IMR-90 (cell line): ENCODE data around the gene ARVCF. TPM values are rescaled to one million over a fixed set of nuclear protein-coding genes. Genes with fewer than 3 reads are reported as not detected.

Experiments
- ATAC-seq: fragments of 200-7000 bp; cut with Tn5 transposase; 2 replicates; pipeline ENCODE4 v1.9.1; 2020; ENCODE audit warnings: low read depth, mild to moderate bottlenecking, moderate library complexity
- BruUV-seq: library from RNA; stranded (reverse); fragments of 400-500 nt; replicated peaks from 2 replicates; lab custom pipeline; 2021; lab: Mats Ljungman, UMichigan
- CTCF ChIA-PET: fragments of 300-600 bp; formaldehyde crosslinking; extraction: SDS; loops from one replicate; lab custom pipeline; 2021; ENCODE audit warnings: antibody characterized with exemption; lab: Yijun Ruan, JAX
- POLR2A ChIA-PET: fragments of 300-600 bp; sonication (Branson Sonifier 250); formaldehyde crosslinking; loops from one replicate; lab custom pipeline; 2022; ENCODE audit warnings: antibody characterized with exemption; ENCODE audit not compliant: unreplicated experiment; lab: Charles Lee
- DNase-seq: peaks from one replicate; pipeline ENCODE4 v3.0.0; 2013
- H2AFZ ChIP-seq: replicated peaks from 2 replicates; pipeline ENCODE3; 2013; ENCODE audit warnings: low read length, mild to moderate bottlenecking; ENCODE audit not compliant: poor library complexity
- H2AK5ac ChIP-seq: 2 replicates; pipeline ENCODE4 v1.6.1; 2013; ENCODE audit warnings: low read depth, low read length, inconsistent platforms
- H2AK9ac ChIP-seq: replicated peaks from 2 replicates; pipeline ENCODE3; 2013; ENCODE audit warnings: mild to moderate bottlenecking, low read depth, low read length, moderate library complexity; ENCODE audit not compliant: poor library complexity
- H2BK120ac ChIP-seq: 2 replicates; pipeline ENCODE4 v1.6.1; 2013; ENCODE audit warnings: low read depth, low read length, inconsistent platforms
- H2BK15ac ChIP-seq: 3 replicates; pipeline ENCODE4 v1.6.1; 2013; ENCODE audit warnings: low read depth, low read length, inconsistent platforms
- H2BK20ac ChIP-seq: 2 replicates; pipeline ENCODE4 v1.6.1; 2013; ENCODE audit warnings: low read depth, mild to moderate bottlenecking, inconsistent platforms, low read length, moderate library complexity
- H2BK5ac ChIP-seq: 2 replicates; pipeline ENCODE4 v1.6.1; 2013; ENCODE audit warnings: mild to moderate bottlenecking, low read depth, low read length, inconsistent platforms; ENCODE audit not compliant: poor library complexity, severe bottlenecking
- H3K14ac ChIP-seq: replicated peaks from 2 replicates; pipeline ENCODE4 v1.6.1; 2013; ENCODE audit warnings: low read depth, low read length, inconsistent platforms
- H3K18ac ChIP-seq: 2 replicates; pipeline ENCODE4 v1.6.1; 2013; ENCODE audit warnings: low read depth, low read length, control low read depth
- H3K23ac ChIP-seq: 2 replicates; pipeline ENCODE4 v1.6.1; 2013; ENCODE audit warnings: low read depth, low read length, inconsistent platforms
- H3K27ac ChIP-seq: 2 replicates; pipeline ENCODE4 v1.5.1; 2013; ENCODE audit warnings: mild to moderate bottlenecking, control low read depth, low read length; ENCODE audit not compliant: insufficient read depth
- H3K27me3 ChIP-seq: 2 replicates; pipeline ENCODE4 v1.6.1; 2013; ENCODE audit warnings: low read length; ENCODE audit not compliant: control insufficient read depth, insufficient read depth
- H3K36me3 ChIP-seq: 2 replicates; pipeline ENCODE4 v1.6.1; 2013; ENCODE audit warnings: low read length, mixed read lengths; ENCODE audit not compliant: control insufficient read depth, insufficient read depth
- H3K4ac ChIP-seq: 2 replicates; pipeline ENCODE4 v1.6.1; 2013; ENCODE audit warnings: low read depth, low read length, inconsistent platforms
- H3K4me1 ChIP-seq: 2 replicates; pipeline ENCODE4 v1.6.1; 2013; ENCODE audit warnings: low read length, mixed read lengths; ENCODE audit not compliant: control insufficient read depth, insufficient read depth
- H3K4me2 ChIP-seq: 2 replicates; pipeline ENCODE4 v1.6.1; 2013; ENCODE audit warnings: low read depth, mild to moderate bottlenecking, control low read depth, low read length, moderate library complexity
- H3K4me3 ChIP-seq: 2 replicates; pipeline ENCODE4 v1.5.1; 2013; ENCODE audit warnings: low read depth, mild to moderate bottlenecking, control low read depth, low read length, moderate library complexity; ENCODE audit not compliant: insufficient read depth
- H3K56ac ChIP-seq: 2 replicates; pipeline ENCODE4 v1.6.1; 2013; ENCODE audit warnings: low read length, inconsistent platforms; ENCODE audit not compliant: insufficient read depth; ENCODE audit errors: extremely low read depth
- H3K79me1 ChIP-seq, 2 experiments: 2 replicates each; pipeline ENCODE4 v1.6.1; 2013; ENCODE audit warnings: low read length in 2 of 2, inconsistent platforms in 1 of 2, low read depth in 1 of 2
- H3K9ac ChIP-seq: 2 replicates; pipeline ENCODE4 v1.6.1; 2013; ENCODE audit warnings: low read depth, low read length, control low read depth
- H3K9me1 ChIP-seq: 2 replicates; pipeline ENCODE4 v1.6.1; 2013; ENCODE audit warnings: low read length, inconsistent platforms; ENCODE audit not compliant: insufficient read depth
- H3K9me3 ChIP-seq: 2 replicates; pipeline ENCODE4 v1.6.1; 2013; ENCODE audit warnings: low read length; ENCODE audit not compliant: control insufficient read depth, insufficient read depth
- H4K20me1 ChIP-seq: 2 replicates; pipeline ENCODE4 v1.6.1; 2013; ENCODE audit warnings: low read length, inconsistent platforms; ENCODE audit not compliant: insufficient read depth
- H4K5ac ChIP-seq: 2 replicates; pipeline ENCODE4 v1.6.1; 2013; ENCODE audit warnings: mild to moderate bottlenecking, low read depth, low read length, control low read depth
- H4K8ac ChIP-seq, 2 experiments: 2 replicates each; pipeline ENCODE4 v1.6.1; 2013; ENCODE audit warnings: low read depth in 2 of 2, low read length in 2 of 2, control low read depth in 1 of 2, inconsistent platforms in 1 of 2
- H4K91ac ChIP-seq: 2 replicates; pipeline ENCODE4 v1.6.1; 2013; ENCODE audit warnings: low read depth, low read length, inconsistent platforms; ENCODE audit not compliant: insufficient read depth
- CHD1 ChIP-seq: IDR thresholded peaks from 2 replicates; pipeline ENCODE4 v1.6.1; 2012; ENCODE audit warnings: low read depth, low read length, improper control_type of control experiment
- FOS ChIP-seq: fragments of 150-350 bp; IDR thresholded peaks from 2 replicates; pipeline ENCODE4 v1.6.1; 2016; ENCODE audit warnings: low read depth, low read length
- MAFK ChIP-seq: IDR thresholded peaks from 2 replicates; pipeline ENCODE4 v1.6.1; 2012; ENCODE audit warnings: low read depth, low read length, improper control_type of control experiment
- MAZ ChIP-seq: IDR thresholded peaks from 2 replicates; pipeline ENCODE4 v1.6.1; 2012; ENCODE audit warnings: low read depth, mild to moderate bottlenecking, low read length, improper control_type of control experiment, moderate library complexity, borderline replicate concordance
- NFE2L2 ChIP-seq: fragments of 150-350 bp; IDR thresholded peaks from 2 replicates; pipeline ENCODE4 v1.6.1; 2016; ENCODE audit warnings: low read depth, mild to moderate bottlenecking, low read length
- POLR2A ChIP-seq: IDR thresholded peaks from 2 replicates; pipeline ENCODE4 v1.6.1; 2012; ENCODE audit warnings: mild to moderate bottlenecking, low read depth, low read length
- RFX5 ChIP-seq: IDR thresholded peaks from 2 replicates; pipeline ENCODE4 v1.8.0; 2012; ENCODE audit warnings: low read depth, mild to moderate bottlenecking, low read length, moderate library complexity
- WGBS, 2 experiments: methylation state at CpG; one replicate each; pipeline versions ENCODE4 v1.1.5 to v1.1.7; 2013; ENCODE audit warnings: missing lambda C conversion rate in 2 of 2; ENCODE audit not compliant: insufficient read length in 1 of 2; ENCODE audit errors: extremely low coverage in 2 of 2; 5-methylcytosine and 5-hydroxymethylcytosine counted together
- dilution Hi-C: fragments of 300-500 bp; cut with HindIII; formaldehyde crosslinking; loops from one replicate; pipeline ENCODE4 v1.14.3; 2018; ENCODE audit warnings: low sequenced_read_pairs; ENCODE audit not compliant: unreplicated experiment
- in situ Hi-C: fragments of 300-500 bp; cut with MboI; formaldehyde crosslinking; loops from 3 replicates; pipeline ENCODE4 v1.14.3; 2019; ENCODE audit warnings: low sequenced_read_pairs, inconsistent platforms, mixed read lengths
- intact Hi-C: fragments of 100-400 bp; cut with micrococcal nuclease; formaldehyde crosslinking; loops from 2 replicates; pipeline ENCODE4 v1.10.0; 2022
- polyA plus RNA-seq, 3 experiments: library from polyadenylated mRNA; depleted of rRNA; stranded (reverse); fragments of >200 nt; gene quantifications; 2 replicates each; pipeline ENCODE4 v1.2.3, GENCODE V29; 2012; ENCODE audit warnings: low replicate concordance in 1 of 3
- total RNA-seq: library from RNA; depleted of rRNA; stranded (reverse); fragments of >200 nt; gene quantifications from 2 replicates; pipeline ENCODE4 v1.2.3, GENCODE V29; 2012
- TF ChIP-seq, protein P1 (sequence below): conservative IDR thresholded peaks from 2 replicates; pipeline ENCODE4 v1.5.1; 2012; ENCODE audit warnings: mild to moderate bottlenecking, low read depth, low read length, improper control_type of control experiment
- TF ChIP-seq, protein P2 (sequence below): fragments of 150-350 bp; IDR thresholded peaks from 2 replicates; pipeline ENCODE4 v1.6.1; 2016; ENCODE audit warnings: low read depth, mild to moderate bottlenecking, low read length, moderate library complexity, borderline replicate concordance

The ARVCF gene
- total and polyA plus RNA-seq, 2 of the 4 experiments (the other 2 are of a cell fraction) = 8.6 to 14.1 TPM

DNA sequence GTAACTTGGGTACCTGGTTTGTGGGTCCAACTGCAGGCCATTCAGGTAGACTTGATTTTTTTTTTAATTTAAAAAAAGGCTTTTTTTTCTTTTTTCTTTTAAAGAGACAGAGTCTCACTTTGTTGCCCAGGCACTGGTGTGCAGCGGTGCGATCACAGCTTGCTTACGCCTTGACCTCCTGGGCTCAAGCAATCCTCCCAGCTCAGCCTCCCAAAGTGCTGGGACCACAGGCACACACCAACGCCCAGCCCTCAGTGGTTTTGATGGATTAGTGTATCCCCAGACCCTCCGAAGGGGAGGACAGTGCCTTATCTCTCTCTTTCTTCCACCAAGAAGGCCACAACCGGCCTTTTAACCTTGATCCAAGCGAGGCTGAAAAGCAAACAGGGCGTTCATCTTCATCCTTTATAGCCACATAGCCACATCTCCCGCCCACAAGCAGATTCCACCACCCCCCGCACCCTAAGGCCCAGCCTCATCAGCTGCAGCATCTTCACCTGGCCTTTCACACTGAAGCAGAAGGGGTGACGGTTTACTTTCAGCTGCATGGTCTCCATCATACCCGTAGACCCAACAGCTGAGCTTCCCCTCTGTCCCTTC lies 92.6 kb downstream of the ARVCF start:
- Histone ChIP-seq H3K56ac (no peak overlapping the region), H3K27ac (no peak overlapping the region), H4K5ac (no peak overlapping the region), H3K4ac (no peak overlapping the region), H3K9me3 (no peaks in the 10 kb centered on the region), H3K4me1 (no peaks in the 10 kb centered on the region), H4K20me1 (no peaks in the 10 kb centered on the region), H3K9me1 (peaks cover 12% of the 10 kb centered on the region; the same call in 1 of the 2 replicates), H2BK5ac (no peak overlapping the region), H3K14ac (no peak overlapping the region), H3K23ac (no peak overlapping the region), H3K79me1 (peaks cover 6 to 14% of the 10 kb centered on the region in 2 experiments; a peak in 3 of 4 replicates), H4K91ac (no peak overlapping the region), H3K9ac (no peak overlapping the region), H2AK5ac (no peak overlapping the region), H3K18ac (no peak overlapping the region), H2BK120ac (no peak overlapping the region), H2AFZ (no peak overlapping the region), H4K8ac (no peak overlapping the region), H2AK9ac (no peak overlapping the region), H2BK20ac (no peak overlapping the region), H3K27me3 (no peaks in the 10 kb centered on the region), H3K4me2 (no peak overlapping the region), H3K4me3 (no peak overlapping the region), H2BK15ac (no peak overlapping the region), H3K36me3 (peaks cover 6% of the 10 kb centered on the region; the same call in 1 of the 2 replicates)
- ATAC-seq = no peak
- WGBS, 2 experiments = 87% methylated on average over 5 of the region's 12 CpGs; no CpG with 5 or more reads in 1 of the 2 experiments
- BruUV-seq = no TSS peak
- DNase-seq = no peak
- intact Hi-C loops (no loop called here), dilution Hi-C loops (no loop called here), in situ Hi-C loops (no loop called here)
- TF ChIP-seq CHD1 = no peak
- TF ChIP-seq, protein P1, sequence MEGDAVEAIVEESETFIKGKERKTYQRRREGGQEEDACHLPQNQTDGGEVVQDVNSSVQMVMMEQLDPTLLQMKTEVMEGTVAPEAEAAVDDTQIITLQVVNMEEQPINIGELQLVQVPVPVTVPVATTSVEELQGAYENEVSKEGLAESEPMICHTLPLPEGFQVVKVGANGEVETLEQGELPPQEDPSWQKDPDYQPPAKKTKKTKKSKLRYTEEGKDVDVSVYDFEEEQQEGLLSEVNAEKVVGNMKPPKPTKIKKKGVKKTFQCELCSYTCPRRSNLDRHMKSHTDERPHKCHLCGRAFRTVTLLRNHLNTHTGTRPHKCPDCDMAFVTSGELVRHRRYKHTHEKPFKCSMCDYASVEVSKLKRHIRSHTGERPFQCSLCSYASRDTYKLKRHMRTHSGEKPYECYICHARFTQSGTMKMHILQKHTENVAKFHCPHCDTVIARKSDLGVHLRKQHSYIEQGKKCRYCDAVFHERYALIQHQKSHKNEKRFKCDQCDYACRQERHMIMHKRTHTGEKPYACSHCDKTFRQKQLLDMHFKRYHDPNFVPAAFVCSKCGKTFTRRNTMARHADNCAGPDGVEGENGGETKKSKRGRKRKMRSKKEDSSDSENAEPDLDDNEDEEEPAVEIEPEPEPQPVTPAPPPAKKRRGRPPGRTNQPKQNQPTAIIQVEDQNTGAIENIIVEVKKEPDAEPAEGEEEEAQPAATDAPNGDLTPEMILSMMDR = no peak
- TF ChIP-seq MAZ = no peak
- no peak for TF ChIP-seq POLR2A
- no peak for TF ChIP-seq MAFK
- TF ChIP-seq FOS = no peak
- no peak for TF ChIP-seq NFE2L2
- TF ChIP-seq RFX5 = no peak
- TF ChIP-seq, protein P2, sequence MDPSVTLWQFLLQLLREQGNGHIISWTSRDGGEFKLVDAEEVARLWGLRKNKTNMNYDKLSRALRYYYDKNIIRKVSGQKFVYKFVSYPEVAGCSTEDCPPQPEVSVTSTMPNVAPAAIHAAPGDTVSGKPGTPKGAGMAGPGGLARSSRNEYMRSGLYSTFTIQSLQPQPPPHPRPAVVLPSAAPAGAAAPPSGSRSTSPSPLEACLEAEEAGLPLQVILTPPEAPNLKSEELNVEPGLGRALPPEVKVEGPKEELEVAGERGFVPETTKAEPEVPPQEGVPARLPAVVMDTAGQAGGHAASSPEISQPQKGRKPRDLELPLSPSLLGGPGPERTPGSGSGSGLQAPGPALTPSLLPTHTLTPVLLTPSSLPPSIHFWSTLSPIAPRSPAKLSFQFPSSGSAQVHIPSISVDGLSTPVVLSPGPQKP = no peak
- ChIA-PET POLR2A (no interaction called here), CTCF (no interaction called here)
